ENCODE data around the gene NPB.

Gene NPB

DNA sequence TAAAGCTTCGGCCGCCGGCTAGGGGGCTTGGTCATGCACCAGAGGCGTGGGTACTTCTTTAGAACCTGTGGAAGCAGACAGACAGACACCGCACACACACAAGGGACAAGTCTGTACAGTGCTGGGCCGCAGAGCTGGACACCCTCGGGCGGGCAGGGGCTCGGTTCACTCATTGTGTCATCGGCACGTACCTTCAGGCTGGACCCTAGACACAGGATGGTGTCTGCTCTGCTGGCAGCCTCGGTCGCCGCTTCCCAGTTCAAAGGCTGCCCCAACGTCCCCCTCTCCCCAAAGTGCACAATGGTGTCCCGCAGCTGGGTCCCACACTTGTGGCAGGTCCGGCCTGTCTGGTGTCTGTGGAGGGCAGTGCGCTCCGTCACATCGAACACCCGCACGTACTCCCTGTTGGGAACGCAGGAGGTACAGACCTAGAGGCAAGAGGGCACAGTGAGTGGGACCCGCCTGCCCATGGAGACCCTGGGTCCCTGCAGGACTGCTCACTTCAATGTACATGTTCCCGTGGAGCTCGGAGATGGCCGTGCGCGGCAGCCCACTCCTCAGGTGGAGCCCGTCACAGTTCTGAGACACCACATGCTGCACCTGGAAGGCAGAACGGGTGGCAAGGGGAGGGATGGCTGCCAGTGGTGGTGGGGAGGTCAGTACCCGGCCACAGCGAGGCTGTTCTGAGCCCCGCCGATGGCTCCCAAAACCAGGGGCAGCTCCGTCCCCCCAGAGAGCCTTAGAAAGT, 12.2 kb downstream of the NPB start:
- TF ChIP-seq, protein P1, sequence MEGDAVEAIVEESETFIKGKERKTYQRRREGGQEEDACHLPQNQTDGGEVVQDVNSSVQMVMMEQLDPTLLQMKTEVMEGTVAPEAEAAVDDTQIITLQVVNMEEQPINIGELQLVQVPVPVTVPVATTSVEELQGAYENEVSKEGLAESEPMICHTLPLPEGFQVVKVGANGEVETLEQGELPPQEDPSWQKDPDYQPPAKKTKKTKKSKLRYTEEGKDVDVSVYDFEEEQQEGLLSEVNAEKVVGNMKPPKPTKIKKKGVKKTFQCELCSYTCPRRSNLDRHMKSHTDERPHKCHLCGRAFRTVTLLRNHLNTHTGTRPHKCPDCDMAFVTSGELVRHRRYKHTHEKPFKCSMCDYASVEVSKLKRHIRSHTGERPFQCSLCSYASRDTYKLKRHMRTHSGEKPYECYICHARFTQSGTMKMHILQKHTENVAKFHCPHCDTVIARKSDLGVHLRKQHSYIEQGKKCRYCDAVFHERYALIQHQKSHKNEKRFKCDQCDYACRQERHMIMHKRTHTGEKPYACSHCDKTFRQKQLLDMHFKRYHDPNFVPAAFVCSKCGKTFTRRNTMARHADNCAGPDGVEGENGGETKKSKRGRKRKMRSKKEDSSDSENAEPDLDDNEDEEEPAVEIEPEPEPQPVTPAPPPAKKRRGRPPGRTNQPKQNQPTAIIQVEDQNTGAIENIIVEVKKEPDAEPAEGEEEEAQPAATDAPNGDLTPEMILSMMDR (IDR thresholded peaks at IDR 0.05; ENCODE audit: low read length), result no peak
- H3K9me3 ChIP-seq (replicated peaks; ENCODE audit: insufficient read depth, low read length), result no peaks in the 10 kb centered on the region
- peaks cover 13% of the 10 kb centered on the region for H3K4me1 ChIP-seq (ENCODE audit: low read length)
- H3K9ac ChIP-seq (ENCODE audit: low read length), result no peak overlapping the region
- no peak overlapping the region for H2AFZ ChIP-seq (ENCODE audit: low read length)
- H3K27me3 ChIP-seq (replicated peaks; ENCODE audit: insufficient read depth, low read length), result no peaks in the 10 kb centered on the region
- no peak overlapping the region for H3K27ac ChIP-seq (ENCODE audit: low read length)
- peaks cover 3% of the 10 kb centered on the region; the same call in 1 of the 2 replicates for H3F3A ChIP-seq (ENCODE audit: insufficient read depth, low read length)
- DNase-seq, result no peak
- peaks cover 49% of the 10 kb centered on the region for H3K79me2 ChIP-seq (ENCODE audit: low read length)
- no peak overlapping the region for H3K4me3 ChIP-seq (ENCODE audit: low read length)
- no peaks in the 10 kb centered on the region for H4K20me1 ChIP-seq (ENCODE audit: insufficient read depth, low read length)
- H3K4me2 ChIP-seq (ENCODE audit: low read depth, low read length), result no peak overlapping the region
- peaks cover 11% of the 10 kb centered on the region; the same call in 1 of the 2 replicates for H3K36me3 ChIP-seq (replicated peaks; ENCODE audit: insufficient read depth, low read length)
- no peaks in the 10 kb centered on the region for H3K9me2 ChIP-seq (replicated peaks; ENCODE audit: insufficient read depth, low read length)

DNA sequence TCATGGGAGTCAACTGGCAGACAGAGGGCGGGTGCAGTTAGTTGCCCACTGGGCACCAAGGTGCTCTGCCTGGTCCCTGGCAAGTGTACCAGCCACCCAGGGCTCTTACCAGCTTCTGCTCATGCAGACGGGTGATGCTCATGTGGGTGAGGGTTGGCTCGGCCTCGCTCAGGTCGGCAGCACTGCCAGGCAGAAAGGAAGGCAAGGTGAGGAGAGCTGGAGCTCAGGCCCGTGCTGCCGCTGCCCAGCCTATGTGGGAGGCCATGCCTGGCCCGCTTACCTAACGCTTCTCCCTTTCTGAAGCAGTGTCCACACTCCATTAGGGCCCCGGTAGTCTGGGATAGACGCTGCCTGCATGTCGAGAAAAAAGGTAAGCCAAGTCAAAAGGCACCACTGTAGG, 13.3 kb downstream of the NPB start:
- TF ChIP-seq, protein P1 (IDR thresholded peaks at IDR 0.05; ENCODE audit: low read length), result no peak
- TF ChIP-seq EZH2 (optimal IDR thresholded peaks at IDR 0.05; ENCODE audit: low read depth, low read length) (no peak), EZH2phosphoT487 (IDR thresholded peaks at IDR 0.05; ENCODE audit: low read length) (no peak)
- no peak for DNase-seq
- Histone ChIP-seq H3K4me3 (ENCODE audit: low read length) (no peak overlapping the region), H3K4me1 (ENCODE audit: low read length) (peaks cover 7% of the 10 kb centered on the region), H3K27me3 (replicated peaks; ENCODE audit: insufficient read depth, low read length) (no peaks in the 10 kb centered on the region), H3K9me3 (replicated peaks; ENCODE audit: insufficient read depth, low read length) (no peaks in the 10 kb centered on the region), H3K4me2 (ENCODE audit: low read depth, low read length) (no peak overlapping the region), H3K9ac (ENCODE audit: low read length) (no peak overlapping the region), H3K36me3 (replicated peaks; ENCODE audit: insufficient read depth, low read length) (peaks cover 11% of the 10 kb centered on the region; the same call in 1 of the 2 replicates), H3K79me2 (ENCODE audit: low read length) (peaks cover 49% of the 10 kb centered on the region), H3K9me2 (replicated peaks; ENCODE audit: insufficient read depth, low read length) (no peaks in the 10 kb centered on the region), H2AFZ (ENCODE audit: low read length) (no peak overlapping the region), H3K27ac (ENCODE audit: low read length) (no peak overlapping the region), H3F3A (ENCODE audit: insufficient read depth, low read length) (peaks cover 11% of the 10 kb centered on the region), H4K20me1 (ENCODE audit: insufficient read depth, low read length) (no peaks in the 10 kb centered on the region)

GRCh38 chr17:81916234-81917001, 14.4 kb downstream of the NPB start:
- H3K4me3 ChIP-seq (ENCODE audit: low read length), result peak overlapping the region; percentile 84
- no peak for DNase-seq

More at GRCh38 chr17:81916234-81917001, 14.4 kb downstream of the NPB start:
- Histone ChIP-seq H3K9me3 (replicated peaks; ENCODE audit: insufficient read depth, low read length) (no peaks in the 10 kb centered on the region), H4K20me1 (ENCODE audit: insufficient read depth, low read length) (no peaks in the 10 kb centered on the region), H3K9me2 (replicated peaks; ENCODE audit: insufficient read depth, low read length) (no peaks in the 10 kb centered on the region), H3F3A (ENCODE audit: insufficient read depth, low read length) (peaks cover 14% of the 10 kb centered on the region; the same call in 1 of the 2 replicates), H3K9ac (ENCODE audit: low read length) (peak overlapping the region; percentile 65; the same call in 1 of the 2 replicates), H3K79me2 (ENCODE audit: low read length) (peaks cover 55% of the 10 kb centered on the region), H3K36me3 (replicated peaks; ENCODE audit: insufficient read depth, low read length) (peaks cover 11% of the 10 kb centered on the region; the same call in 1 of the 2 replicates), H3K4me2 (ENCODE audit: low read depth, low read length) (peak overlapping the region; percentile 75), H3K4me1 (ENCODE audit: low read length) (peaks cover 5% of the 10 kb centered on the region), H3K27ac (ENCODE audit: low read length) (no peak overlapping the region), H3K27me3 (replicated peaks; ENCODE audit: insufficient read depth, low read length) (no peaks in the 10 kb centered on the region), H2AFZ (ENCODE audit: low read length) (no peak overlapping the region)
- TF ChIP-seq, protein P1 (IDR thresholded peaks at IDR 0.05; ENCODE audit: low read length), result no peak
